Activated CD4-positive, alpha-beta memory T cell treated with anti-CD3 and anti-CD28 coated beads, Interleukin-2, amount 10 ng/mL, durations not matched to agents 7 days and 5 days (primary cell): Measurements from ENCODE around the gene NXN. TPM values are rescaled to one million over a fixed set of nuclear protein-coding genes. Genes with fewer than 3 reads are reported as not detected.
"Not testable (repeated sequence)": the region's sequence is repeated elsewhere in the genome, so short reads cannot be mapped to it uniquely, and the experiment has no call there.

Experiments used
- CTCF ChIA-PET: fragments of 350-600 bp; sonication (Branson Sonifier 250); formaldehyde crosslinking; loops from one replicate; lab custom pipeline; 2021; ENCODE audit warnings: antibody characterized with exemption, inconsistent platforms; lab: Charles Lee
- POLR2A ChIA-PET: fragments of 350-600 bp; sonication (Branson Sonifier 250); formaldehyde crosslinking; loops from one replicate; lab custom pipeline; 2021; ENCODE audit warnings: antibody characterized with exemption; lab: Charles Lee
- DNase-seq: peaks from one replicate; pipeline ENCODE4 v3.0.0-alpha.2; 2020
- H3K27ac Mint-ChIP-seq: one replicate; pipeline ENCODE4 v1.8.0; 2021; ENCODE audit warnings: mild to moderate bottlenecking, mixed read lengths
- H3K27me3 Mint-ChIP-seq: one replicate; pipeline ENCODE4 v1.8.0; 2021; ENCODE audit warnings: mixed read lengths
- H3K36me3 Mint-ChIP-seq: one replicate; pipeline ENCODE4 v1.8.0; 2021; ENCODE audit warnings: low read depth, mixed read lengths
- H3K4me1 Mint-ChIP-seq: one replicate; pipeline ENCODE4 v1.8.0; 2021; ENCODE audit warnings: mixed read lengths
- H3K4me3 Mint-ChIP-seq: one replicate; pipeline ENCODE4 v1.8.0; 2021; ENCODE audit warnings: mild to moderate bottlenecking, mixed read lengths
- H3K9me3 Mint-ChIP-seq: one replicate; pipeline ENCODE4 v1.8.0; 2021; ENCODE audit warnings: mixed read lengths
- total RNA-seq, 2 experiments: library from RNA; stranded (reverse); gene quantifications; one replicate each; pipeline ENCODE4 v1.2.3, GENCODE V29; 2021

Gene NXN
- total RNA-seq, 2 experiments from 2014 or later, result 0.23 to 0.30 TPM

GRCh38 chr17:773467-774312 lies 205.9 kb downstream of the NXN start:
- DNase-seq, result no peak
- POLR2A ChIA-PET, result interaction anchor here (0.5 to 1.5 kb wide), 2 partner anchors 8 to 11 kb away, joined by 4 to 10 read pairs; partner anchors contain the start of genes GLOD4 and MRM3
- Mint-ChIP-seq H3K9me3 (no peaks in the 10 kb centered on the region), H3K36me3 (peaks cover 80% of the 10 kb centered on the region), H3K27ac (no peak overlapping the region), H3K4me1 (peaks cover 26% of the 10 kb centered on the region), H3K4me3 (no peak overlapping the region), H3K27me3 (no peaks in the 10 kb centered on the region)
- CTCF ChIA-PET, result interaction anchor here (1.5 kb wide), 1 partner anchor 17 kb away, joined by 6 read pairs; no protein-coding TSS in a partner anchor

GRCh38 chr17:773016-773415 lies 206.6 kb downstream of the NXN start:
- ChIA-PET POLR2A (interaction anchor here (1.5 kb wide), 1 partner anchor 9 kb away, joined by 10 read pairs; the partner anchor contains the start of genes GLOD4 and MRM3), CTCF (no interaction called here)
- no peaks in the 10 kb centered on the region for H3K27me3 Mint-ChIP-seq
- H3K36me3 Mint-ChIP-seq, result peaks cover 77% of the 10 kb centered on the region
- peaks cover 26% of the 10 kb centered on the region for H3K4me1 Mint-ChIP-seq
- H3K27ac Mint-ChIP-seq, result no peak overlapping the region
- H3K9me3 Mint-ChIP-seq, result no peaks in the 10 kb centered on the region
- DNase-seq, result no peak
- H3K4me3 Mint-ChIP-seq, result no peak overlapping the region

GRCh38 chr17:767076-767475 lies 212.5 kb downstream of the NXN start:
- H3K9me3 Mint-ChIP-seq, result no peaks in the 10 kb centered on the region
- H3K4me1 Mint-ChIP-seq, result no peaks in the 10 kb centered on the region
- H3K27ac Mint-ChIP-seq, result no peak overlapping the region
- ChIA-PET POLR2A (no interaction called here), CTCF (no interaction called here)
- DNase-seq, result no peak
- H3K36me3 Mint-ChIP-seq, result peaks cover 51% of the 10 kb centered on the region
- H3K27me3 Mint-ChIP-seq, result no peaks in the 10 kb centered on the region
- no peak overlapping the region for H3K4me3 Mint-ChIP-seq

- ChIA-PET POLR2A (no interaction called here), CTCF (no interaction called here)
- Mint-ChIP-seq H3K36me3 (peaks cover 46% of the 10 kb centered on the region), H3K9me3 (no peaks in the 10 kb centered on the region), H3K27me3 (no peaks in the 10 kb centered on the region), H3K27ac (no peak overlapping the region), H3K4me1 (no peaks in the 10 kb centered on the region), H3K4me3 (no peak overlapping the region)
- no peak for DNase-seq
Observed at GRCh38 chr17:760371-760770, 219.2 kb downstream of the NXN start.

GRCh38 chr17:759964-760363 lies 219.6 kb downstream of the NXN start:
- Mint-ChIP-seq H3K27ac (no peak overlapping the region), H3K4me1 (no peaks in the 10 kb centered on the region), H3K36me3 (peaks cover 42% of the 10 kb centered on the region), H3K4me3 (no peak overlapping the region), H3K27me3 (no peaks in the 10 kb centered on the region), H3K9me3 (no peaks in the 10 kb centered on the region)
- DNase-seq, result no peak
- CTCF ChIA-PET, result no interaction called here
- POLR2A ChIA-PET, result no interaction called here

GRCh38 chr17:756010-756567 lies 223.5 kb downstream of the NXN start:
- H3K4me3 Mint-ChIP-seq, POLR2A ChIA-PET, DNase-seq, H3K27ac Mint-ChIP-seq, H3K9me3 Mint-ChIP-seq, H3K27me3 Mint-ChIP-seq: not testable (repeated sequence)
- CTCF ChIA-PET, result interaction anchor here (0.9 to 1.0 kb wide), 2 partner anchors 12 to 18 kb away, joined by 3 to 6 read pairs; no protein-coding TSS in a partner anchor
- H3K36me3 Mint-ChIP-seq, result peaks cover 27% of the 10 kb centered on the region
- H3K4me1 Mint-ChIP-seq, result peaks cover 16% of the 10 kb centered on the region

- H3K9me3 Mint-ChIP-seq, DNase-seq, H3K27me3 Mint-ChIP-seq, H3K27ac Mint-ChIP-seq, H3K4me3 Mint-ChIP-seq: not testable (repeated sequence)
- ChIA-PET CTCF (interaction anchor here (0.7 to 1.1 kb wide), 4 partner anchors 12 to 343 kb away, joined by 3 to 8 read pairs (median 3); partner anchors contain the start of genes GLOD4 and MRM3), POLR2A (interaction anchor here (6.4 kb wide), 1 partner anchor 26 kb away, joined by 59 read pairs; the partner anchor contains the start of genes GLOD4 and MRM3)
- Mint-ChIP-seq H3K4me1 (peaks cover 22% of the 10 kb centered on the region), H3K36me3 (peaks cover 29% of the 10 kb centered on the region)
Observed at GRCh38 chr17:755319-755961, 224.1 kb downstream of the NXN start.

- H3K27me3 Mint-ChIP-seq, result no peaks in the 10 kb centered on the region
- peaks cover 32% of the 10 kb centered on the region for H3K4me1 Mint-ChIP-seq
- no peak for DNase-seq
- peak overlapping the region; percentile 56 for H3K4me3 Mint-ChIP-seq
- peaks cover 6% of the 10 kb centered on the region for H3K9me3 Mint-ChIP-seq
- H3K36me3 Mint-ChIP-seq, result peaks cover 31% of the 10 kb centered on the region
- POLR2A ChIA-PET, result interaction anchor here (0.7 to 6.4 kb wide), 6 partner anchors 10 to 55 kb away, joined by 3 to 59 read pairs (median 4); partner anchors contain the start of genes GLOD4, MRM3 and VPS53
- CTCF ChIA-PET, result interaction anchor here (0.7 to 3.9 kb wide), 8 partner anchors 8 to 341 kb away, joined by 3 to 15 read pairs (median 7); partner anchors contain the start of genes GLOD4, MRM3 and TIMM22
- H3K27ac Mint-ChIP-seq, result peak overlapping the region; percentile 55
Observed at GRCh38 chr17:753418-753817, 226.2 kb downstream of the NXN start.

- peaks cover 38% of the 10 kb centered on the region for H3K36me3 Mint-ChIP-seq
- peak overlapping the region; percentile 79 for H3K27ac Mint-ChIP-seq
- peaks cover 34% of the 10 kb centered on the region for H3K4me1 Mint-ChIP-seq
- H3K9me3 Mint-ChIP-seq, result peaks cover 6% of the 10 kb centered on the region
- no peaks in the 10 kb centered on the region for H3K27me3 Mint-ChIP-seq
- POLR2A ChIA-PET, result interaction anchor here (0.7 to 6.4 kb wide), 10 partner anchors 9 to 227 kb away, joined by 3 to 59 read pairs (median 4); partner anchors contain the start of genes GLOD4, MRM3, NXN and VPS53
- peak; percentile 31 for DNase-seq
- H3K4me3 Mint-ChIP-seq, result peak overlapping the region; percentile 86
- CTCF ChIA-PET, result interaction anchor here (0.6 to 3.9 kb wide), 17 partner anchors 9 to 1961 kb away, joined by 3 to 15 read pairs (median 5); partner anchors contain the start of genes GLOD4, MRM3 and TIMM22
Observed at GRCh38 chr17:752620-753219, 226.9 kb downstream of the NXN start.

- Mint-ChIP-seq H3K27me3 (no peaks in the 10 kb centered on the region), H3K4me3 (peak within 1 kb of the TSS; percentile 86), H3K27ac (peak within 1 kb of the TSS; percentile 89), H3K36me3 (peaks cover 40% of the 10 kb centered on the region), H3K9me3 (peaks cover 6% of the 10 kb centered on the region), H3K4me1 (peaks cover 34% of the 10 kb centered on the region)
- peak; percentile 97 for DNase-seq
- ChIA-PET POLR2A (interaction anchor here (0.7 to 6.4 kb wide), 12 partner anchors 8 to 228 kb away, joined by 3 to 59 read pairs (median 3); partner anchors contain the start of genes GLOD4, MRM3, NXN and VPS53), CTCF (interaction anchor here (0.6 to 3.9 kb wide), 17 partner anchors 10 to 1962 kb away, joined by 3 to 15 read pairs (median 5); partner anchors contain the start of genes GLOD4, MRM3, TIMM22 and VPS53)
Observed at GRCh38 chr17:752002-752619, 227.5 kb downstream of the NXN start, which contains the start of gene GEMIN4. TSS of gene GEMIN4 (minus strand) at chr17:752264. CDS start at chr17:752142, 122 bp downstream.

GRCh38 chr17:751269-752001 lies 228.1 kb downstream of the NXN start:
- peak overlapping the region; percentile 86 for H3K4me3 Mint-ChIP-seq
- peaks cover 40% of the 10 kb centered on the region for H3K36me3 Mint-ChIP-seq
- peak overlapping the region; percentile 89 for H3K27ac Mint-ChIP-seq
- peak; percentile 60 for DNase-seq
- ChIA-PET POLR2A (interaction anchor here (0.7 to 6.4 kb wide), 8 partner anchors 10 to 335 kb away, joined by 3 to 59 read pairs (median 4); partner anchors contain the start of genes GLOD4, MRM3, NXN and VPS53), CTCF (interaction anchor here (0.6 to 3.9 kb wide), 9 partner anchors 10 to 598 kb away, joined by 3 to 15 read pairs (median 4); partner anchors contain the start of genes GLOD4, MRM3, TIMM22 and VPS53)
- H3K27me3 Mint-ChIP-seq, result no peaks in the 10 kb centered on the region
- H3K9me3 Mint-ChIP-seq, result peaks cover 6% of the 10 kb centered on the region
- H3K4me1 Mint-ChIP-seq, result peaks cover 34% of the 10 kb centered on the region
